HG02571 (cell line): ENCODE results near the gene ACKR2.

Source experiments
- ATAC-seq: cut with Tn5 transposase; IDR thresholded peaks from one replicate; pipeline ENCODE4 v1.9.1; 2021; ENCODE audit warnings: mild to moderate bottlenecking, moderate library complexity; ENCODE audit not compliant: unreplicated experiment

Gene ACKR2

DNA sequence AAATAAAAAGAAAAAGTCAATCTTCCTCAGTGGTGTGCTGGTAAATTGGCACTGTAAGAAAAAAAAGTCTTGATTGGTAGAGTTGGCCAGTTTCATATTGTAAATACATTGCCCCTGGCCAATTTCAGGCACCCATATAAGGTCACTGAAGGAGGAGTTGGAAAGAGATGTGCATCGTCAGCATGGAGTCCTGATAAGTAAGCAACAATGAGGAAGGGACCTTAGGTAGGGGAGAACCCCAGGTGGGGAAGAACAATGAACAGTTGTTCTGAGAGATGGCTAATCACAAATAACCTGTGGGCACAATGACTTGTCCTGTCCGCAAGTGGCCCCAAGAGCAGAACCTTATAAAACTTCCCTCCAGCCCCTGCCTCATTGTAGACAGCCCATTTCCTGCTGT lies 75.1 kb downstream of the ACKR2 start:
- no peak for ATAC-seq

DNA sequence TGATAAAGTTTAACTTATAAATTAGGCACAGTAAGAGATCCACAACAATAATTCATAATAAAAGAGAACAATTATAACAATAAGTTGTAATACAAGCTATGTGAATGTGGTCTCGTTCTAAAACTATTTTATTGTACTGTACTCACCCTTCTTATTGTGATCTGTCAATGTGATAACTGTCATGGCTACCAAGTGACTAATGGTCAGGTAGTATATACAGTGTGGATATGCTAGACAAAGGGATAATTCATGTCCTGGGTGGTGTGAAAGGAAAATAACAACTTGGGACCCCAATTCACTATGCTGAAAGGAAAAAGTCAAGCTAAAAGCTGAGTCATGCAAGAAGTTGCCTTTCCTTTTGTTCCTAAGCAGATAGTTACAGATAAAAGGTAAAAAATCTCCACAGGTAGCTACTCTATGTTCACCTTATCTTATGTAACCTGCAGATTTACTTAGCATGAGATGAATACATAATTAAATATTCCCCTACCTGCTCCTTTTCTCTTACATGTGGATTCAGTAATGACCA lies 77.1 kb downstream of the ACKR2 start:
- ATAC-seq = no peak

DNA sequence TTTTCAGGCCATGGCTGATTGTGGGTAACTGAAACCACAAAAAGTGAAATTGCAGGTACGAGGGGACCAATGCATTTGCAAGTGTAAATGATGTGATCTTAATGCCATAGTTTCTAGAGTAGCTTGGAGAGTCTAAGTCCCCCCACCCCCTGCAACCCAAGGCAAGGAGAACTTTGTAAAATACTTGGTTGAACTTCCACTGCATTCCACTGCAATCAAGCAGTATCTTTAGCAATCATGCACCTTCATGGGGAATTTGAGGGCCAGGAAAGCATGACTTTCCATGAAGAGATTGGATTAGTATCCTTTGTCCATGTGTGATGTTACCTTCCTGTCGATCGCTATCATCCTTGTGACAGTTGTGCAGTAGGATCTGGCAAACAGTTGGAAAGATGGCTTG lies 77.8 kb downstream of the ACKR2 start:
- no peak for ATAC-seq

DNA sequence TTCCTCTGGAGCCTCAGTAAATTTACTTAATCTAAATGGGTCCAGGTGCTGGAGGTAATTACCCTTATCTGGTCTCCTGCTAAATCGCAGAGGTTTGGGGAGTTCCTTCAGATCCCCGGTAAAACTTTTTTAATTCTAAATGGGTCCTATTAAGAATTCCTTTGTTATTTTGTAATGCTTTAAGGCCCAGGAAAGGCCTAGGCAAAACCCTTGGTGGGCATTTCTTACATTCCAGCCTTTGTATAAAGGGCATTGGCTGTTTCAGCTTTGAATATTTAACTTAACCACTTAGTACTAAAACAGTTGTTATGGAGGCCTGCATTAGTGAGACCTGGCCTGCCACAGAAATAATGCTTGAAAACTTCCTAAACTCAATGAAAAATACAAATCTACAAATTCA lies 81.8 kb downstream of the ACKR2 start:
- no peak for ATAC-seq

DNA sequence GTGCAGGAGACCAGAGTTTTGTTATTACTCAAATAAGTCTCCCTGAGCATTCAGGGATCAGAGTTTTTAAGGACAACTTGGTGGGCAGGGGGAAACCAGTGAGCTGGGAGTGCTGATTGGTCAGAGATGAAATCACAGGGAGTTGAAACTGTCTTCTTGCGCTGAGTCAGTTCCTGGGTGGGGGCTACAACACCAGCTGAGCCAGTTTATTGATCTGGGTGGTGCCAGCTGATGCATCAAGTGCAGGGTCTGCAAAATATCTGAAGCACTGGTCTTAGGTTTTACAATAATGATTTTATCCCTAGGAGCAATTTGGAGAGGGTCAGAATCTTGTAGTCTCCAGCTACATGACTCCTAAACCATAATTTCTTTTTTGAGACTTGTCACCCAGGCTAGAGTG lies 82.9 kb downstream of the ACKR2 start:
- ATAC-seq = no peak

DNA sequence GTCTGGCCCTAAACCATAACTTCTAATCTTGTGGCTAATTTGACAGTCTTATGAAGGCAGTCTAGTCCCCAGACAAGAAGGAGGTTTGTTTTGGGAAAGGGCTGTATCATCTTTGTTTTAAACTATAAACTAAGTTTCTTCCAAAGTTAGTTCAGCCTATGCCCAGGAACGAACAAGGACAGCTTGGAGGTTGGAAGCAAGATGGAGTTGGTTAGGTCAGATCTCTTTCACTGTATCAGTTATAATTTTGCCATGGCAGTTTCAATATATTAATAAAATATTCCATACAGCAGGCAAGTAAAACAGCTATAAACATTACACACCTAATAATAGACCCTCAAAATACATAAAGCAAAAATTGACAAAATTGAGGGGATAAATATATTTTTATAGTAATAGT lies 83.6 kb downstream of the ACKR2 start:
- no peak for ATAC-seq

DNA sequence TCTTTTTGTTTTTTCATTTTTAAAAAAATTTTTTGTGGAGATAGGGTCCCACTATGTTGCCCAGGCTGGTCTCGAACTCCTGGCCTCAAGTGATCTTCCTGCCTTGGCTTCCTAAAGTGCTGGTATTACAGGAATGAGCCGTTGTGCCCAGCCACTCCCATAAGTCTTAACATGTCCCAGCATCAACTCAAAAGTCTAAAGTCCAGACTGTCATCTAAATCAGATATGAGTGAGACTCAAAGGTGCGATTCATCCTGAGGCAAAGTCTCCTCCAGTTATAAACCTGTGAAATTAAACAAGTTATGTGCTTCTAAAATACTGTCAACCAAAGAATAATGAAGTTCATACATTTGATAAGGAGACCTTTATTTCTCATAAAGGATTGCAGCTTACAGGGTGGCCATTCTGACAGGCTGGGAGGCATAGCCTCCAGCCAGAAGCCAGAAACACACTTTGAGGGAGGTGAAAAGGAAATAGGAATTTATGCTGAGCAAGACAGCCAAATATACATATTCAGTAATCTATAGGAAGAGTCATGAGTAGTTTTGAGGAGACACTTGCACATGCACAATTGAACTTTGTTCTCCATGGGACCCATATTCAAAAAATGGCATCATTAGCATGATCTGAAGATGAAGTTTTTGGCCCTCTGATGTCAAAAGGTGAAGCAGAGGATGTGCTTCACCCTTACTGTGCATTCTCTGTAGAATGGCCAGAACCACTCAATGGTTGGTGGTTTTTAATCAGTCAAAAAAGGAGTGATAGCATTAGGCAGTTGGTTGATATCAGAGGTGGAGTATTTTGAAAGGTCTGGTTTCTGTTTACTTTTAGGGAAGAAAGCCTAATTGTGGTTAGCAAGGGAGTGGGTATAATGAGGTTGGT lies 85.7 kb downstream of the ACKR2 start:
- no peak for ATAC-seq

DNA sequence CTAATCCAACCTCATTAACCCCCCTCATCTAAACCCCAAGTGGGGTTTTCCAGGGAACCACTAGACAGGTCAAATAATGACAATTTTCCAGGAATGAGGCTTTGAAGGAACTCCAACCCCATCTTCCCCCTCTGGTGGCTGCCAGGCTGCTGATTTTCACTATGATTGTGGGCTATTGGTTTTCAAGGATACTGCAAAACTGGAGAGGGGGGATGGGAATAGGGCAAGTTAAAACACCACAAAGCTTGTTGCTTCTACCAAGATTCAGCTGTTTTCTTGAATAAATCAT lies 86.3 kb downstream of the ACKR2 start:
- no peak for ATAC-seq

DNA sequence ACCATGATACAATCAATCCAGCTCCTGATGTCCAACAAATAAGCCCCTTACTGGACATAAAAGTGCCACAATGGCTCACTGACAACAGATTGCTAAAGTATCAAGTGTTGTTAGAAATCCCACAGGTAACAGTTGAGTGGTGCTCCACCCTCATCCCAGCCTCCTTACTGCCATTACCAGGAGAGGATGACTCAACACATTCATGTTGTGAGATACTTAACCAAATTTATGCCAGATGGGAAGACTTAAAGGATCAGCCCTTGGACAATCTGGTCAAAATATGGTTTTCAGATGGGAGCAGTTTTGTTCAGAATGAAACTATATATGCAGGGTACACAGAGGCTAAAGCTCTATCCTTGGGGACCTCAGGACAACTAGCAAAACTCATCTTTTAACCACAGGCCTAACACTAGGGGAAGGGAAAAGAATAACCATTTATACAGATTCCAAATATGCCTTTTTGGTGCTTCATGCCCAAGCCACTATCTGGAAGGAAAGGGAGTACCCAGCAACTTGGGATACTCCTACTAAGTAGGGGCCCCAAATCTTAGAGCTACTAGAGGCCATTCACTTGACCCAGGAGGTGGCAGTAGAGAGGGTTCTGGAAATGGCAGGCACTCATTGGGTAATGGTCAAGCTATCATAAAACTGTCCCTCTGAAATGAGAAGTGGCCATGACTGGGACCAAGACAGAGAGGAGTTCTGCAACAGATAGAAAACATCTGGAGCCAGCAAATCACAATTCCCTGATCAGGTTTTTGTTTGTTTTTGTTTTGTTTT lies 89.8 kb downstream of the ACKR2 start:
- ATAC-seq = no peak

DNA sequence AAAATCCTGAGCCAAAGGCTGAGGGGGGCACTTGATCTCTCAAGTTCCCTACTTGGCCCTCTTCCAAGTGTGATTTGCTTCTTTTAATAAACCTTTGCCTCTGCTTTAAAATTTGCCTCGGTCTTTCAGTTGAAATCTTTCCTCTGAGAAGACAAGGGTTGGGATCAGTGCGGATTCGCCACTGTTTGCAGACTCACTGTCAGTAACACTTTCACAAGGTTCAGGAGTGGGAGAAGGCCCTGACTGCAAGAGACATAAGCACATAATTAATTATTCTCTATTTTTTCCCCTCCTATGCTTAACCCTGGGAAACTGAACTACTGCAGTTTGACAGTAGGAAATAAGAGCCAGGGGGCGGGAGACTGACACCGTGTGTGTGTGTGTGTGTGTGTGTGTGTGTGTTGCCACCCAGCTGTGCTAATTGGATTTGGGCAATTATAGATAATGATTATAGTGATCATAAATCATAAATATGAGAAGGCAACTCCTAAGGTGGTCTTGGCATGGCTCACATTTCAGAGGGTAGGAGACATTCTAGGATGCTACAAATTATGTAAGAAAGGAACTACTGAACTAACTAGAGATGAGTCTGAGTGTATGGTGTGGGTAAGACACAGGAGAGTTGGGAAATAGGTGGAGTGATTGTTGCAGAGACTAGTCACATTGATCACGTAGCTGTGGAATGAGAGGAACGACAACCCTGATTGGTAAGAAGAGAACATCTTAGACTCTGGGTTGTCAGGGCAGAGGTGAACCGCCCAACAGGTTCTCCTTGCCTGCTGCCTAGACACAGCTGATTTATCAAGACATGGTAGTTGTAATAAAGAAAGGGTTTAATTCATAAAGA lies 91.2 kb downstream of the ACKR2 start:
- ATAC-seq = no peak

DNA sequence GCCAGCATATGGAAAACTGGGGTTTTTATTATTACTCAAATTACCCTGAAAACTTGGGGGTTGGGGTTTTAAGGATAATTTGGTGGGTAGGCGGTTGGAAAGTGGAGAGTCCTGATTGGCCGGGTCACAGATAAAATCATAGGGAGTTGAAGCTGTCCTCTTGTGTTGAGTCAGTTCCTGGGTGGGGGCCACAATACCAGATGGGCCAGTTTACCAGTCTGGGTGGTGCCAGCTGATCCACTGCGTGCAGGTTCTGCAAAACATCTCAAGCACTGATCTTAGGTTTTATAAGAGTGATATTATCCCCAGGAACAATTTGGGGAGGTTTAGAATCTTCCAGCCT lies 91.8 kb downstream of the ACKR2 start:
- ATAC-seq = no peak

DNA sequence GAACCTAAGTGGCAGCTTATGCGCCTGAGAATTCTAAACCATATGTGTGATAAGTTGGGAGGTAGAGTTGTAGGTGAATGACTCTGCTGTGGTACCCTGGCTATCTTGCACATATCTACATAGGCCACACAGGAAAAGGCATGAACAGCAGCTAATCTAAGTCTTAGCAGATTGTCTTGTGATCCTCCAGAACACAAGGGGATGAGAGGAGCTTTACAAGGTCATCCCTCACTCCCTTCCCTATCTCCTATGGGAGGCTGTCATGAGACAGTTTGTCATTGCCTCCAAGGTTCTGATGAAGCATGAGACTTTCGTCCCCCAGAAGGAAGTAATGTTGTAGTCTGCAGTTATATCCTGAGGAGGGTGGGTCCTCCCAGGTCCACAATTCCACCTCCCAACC lies 93.0 kb downstream of the ACKR2 start:
- ATAC-seq = no peak

DNA sequence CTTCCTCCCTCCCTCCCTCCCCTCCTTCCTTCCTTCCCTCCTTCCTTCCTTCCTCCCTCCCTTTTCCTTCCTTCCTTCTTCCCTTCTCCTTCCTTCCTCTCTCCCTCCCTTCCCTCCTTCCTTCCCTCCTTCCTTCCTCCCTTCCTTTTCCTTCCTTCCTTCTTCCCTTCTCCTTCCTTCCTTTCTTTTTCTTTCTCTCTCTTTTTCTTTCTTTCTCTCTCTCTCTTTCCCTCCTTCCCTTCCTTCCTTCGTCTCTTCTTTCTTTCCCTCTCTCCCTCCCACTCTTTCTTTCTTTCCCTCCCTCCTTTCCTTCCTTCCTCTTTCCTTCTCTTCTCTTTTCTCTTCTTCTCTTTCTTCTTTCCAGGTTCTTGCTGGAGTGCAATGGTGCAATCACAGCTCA lies 94.8 kb downstream of the ACKR2 start:
- no peak for ATAC-seq

DNA sequence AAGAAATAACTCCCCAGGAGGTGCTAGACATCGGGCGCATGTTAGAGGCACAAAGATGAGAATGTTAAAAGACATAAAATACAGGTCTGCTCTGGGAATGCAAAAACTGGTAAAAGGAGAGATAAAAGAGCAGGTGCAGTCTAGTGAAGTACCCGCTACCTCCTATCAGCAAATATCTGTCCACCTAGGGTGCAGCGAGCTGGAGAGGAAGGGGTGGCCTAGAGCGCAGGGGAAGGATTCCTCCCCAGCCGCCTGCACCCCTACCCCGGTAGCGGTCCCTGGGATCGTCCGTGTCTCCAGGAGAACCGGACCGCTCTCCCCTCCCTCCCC lies 96.5 kb downstream of the ACKR2 start:
- no peak for ATAC-seq

DNA sequence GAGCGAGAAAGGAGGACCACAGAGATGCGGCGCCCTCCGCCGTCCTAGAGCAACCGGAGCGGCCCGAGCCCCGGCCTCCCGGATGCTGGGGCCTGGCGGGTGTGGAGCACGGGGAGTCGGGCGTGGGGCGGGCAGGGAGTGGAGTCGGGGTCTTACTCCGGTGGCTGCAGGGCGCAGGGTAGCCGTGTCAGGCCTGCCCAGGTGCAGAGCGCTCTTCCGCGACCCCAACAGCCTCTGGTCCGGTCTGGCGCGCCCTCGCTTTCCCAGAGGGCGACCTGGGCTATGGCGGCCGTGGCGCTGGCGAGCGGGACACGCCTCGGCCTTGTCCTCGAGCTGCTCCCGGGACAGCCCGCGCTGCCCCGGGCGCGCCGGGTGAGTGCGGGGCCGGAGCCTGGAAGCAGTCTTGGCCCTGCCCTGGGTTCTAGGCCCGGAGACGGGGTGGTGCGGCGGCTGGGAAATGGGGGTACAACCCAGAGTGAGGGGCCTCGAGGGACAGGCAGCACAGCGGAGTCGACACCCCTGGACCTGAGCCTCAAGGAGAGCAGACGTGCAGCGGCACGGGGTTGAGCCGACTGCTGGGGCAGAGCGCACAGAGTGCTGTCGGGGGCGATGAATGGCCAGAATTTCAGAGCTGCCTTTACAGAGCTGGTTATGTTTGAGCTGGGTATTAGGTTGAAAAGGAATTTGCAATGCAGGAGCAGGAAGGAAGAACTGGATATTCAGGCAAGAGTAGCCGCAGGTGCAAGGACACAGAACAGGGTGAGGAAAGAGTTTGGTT lies 97.0 kb downstream of the ACKR2 start, which contains the start of gene ZNF662:
Gene ZNF662, plus strand, starts transcription at position 73 of the 778 bp plus-strand sequence. CDS start 1,973 bp downstream, outside the sequence.
- ATAC-seq = no peak

DNA sequence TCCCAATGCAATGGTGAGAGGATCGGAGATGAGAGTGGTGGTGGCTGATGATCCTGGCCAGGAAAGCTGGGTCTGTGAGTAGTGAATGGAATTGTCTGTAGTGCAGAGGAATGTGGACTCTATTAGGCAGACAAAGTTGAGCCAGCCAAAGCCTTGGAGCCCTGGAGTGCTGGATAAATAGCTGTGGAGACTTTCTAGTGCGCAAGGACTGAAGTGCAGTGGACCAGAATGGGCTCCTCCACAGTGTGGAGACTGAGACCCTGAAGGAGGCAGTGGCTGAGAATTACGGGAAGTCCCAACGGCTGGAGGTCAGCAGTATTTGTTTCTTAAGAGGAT lies 97.6 kb downstream of the ACKR2 start:
- no peak for ATAC-seq

DNA sequence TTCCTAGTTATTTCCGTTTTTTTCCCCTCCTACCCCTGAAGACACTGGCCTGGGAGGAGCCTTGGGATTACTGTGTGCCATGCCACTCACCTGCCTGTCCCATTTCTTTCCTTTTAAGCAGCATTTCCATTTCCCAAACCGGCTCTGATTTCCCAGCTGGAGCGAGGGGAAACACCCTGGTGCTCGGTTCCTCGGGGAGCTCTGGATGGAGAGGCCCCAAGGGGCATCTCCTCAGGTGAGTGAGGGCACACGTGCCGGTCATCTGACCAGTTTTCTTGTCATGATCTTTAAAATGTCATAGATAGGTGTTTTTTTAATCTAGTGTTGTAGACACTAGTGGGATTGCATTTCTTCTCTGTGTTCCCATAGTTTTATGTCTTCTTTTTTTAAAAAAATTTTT lies 99.4 kb downstream of the ACKR2 start:
- no peak for ATAC-seq

DNA sequence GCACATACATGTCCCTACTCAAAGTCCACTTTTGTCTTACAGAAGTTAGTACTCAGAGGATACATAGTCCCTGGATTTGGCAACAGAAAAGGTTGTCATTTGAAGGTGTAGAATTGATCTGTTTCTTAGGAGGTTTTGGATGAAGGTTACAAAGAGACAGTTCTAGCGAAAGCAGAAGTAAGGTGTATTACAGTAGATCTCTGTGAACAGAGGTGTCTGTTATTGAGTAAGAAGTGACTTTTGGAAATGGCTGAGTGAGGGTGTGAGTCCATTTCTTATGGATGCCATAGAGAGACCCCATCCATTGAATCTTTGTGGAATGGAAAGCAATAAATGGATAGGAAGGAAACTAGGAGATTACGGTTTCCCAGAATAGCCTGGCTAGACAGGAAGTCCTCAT lies 102.3 kb downstream of the ACKR2 start:
- no peak for ATAC-seq

DNA sequence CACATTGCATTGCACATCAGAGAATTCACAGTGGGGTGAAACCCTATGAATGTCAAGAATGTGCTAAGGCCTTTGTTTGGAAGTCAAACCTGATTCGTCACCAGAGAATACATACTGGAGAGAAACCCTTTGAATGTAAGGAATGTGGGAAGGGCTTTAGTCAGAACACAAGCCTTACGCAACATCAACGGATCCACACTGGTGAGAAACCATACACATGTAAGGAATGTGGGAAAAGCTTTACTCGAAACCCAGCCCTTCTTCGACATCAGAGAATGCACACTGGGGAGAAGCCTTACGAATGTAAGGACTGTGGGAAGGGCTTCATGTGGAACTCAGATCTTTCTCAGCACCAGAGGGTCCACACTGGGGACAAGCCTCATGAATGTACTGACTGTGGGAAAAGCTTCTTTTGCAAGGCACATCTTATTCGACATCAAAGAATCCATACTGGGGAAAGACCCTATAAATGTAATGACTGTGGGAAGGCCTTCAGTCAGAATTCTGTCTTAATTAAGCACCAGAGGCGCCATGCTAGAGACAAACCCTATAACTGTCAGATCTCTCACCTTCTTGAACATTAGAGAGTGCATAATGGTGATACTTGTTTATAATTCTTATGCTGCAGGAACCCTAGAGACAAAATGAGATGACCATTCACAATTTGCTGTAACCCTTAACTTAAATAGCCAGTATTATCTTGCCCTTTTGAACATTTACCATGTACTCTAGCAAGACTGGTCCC lies 105.7 kb downstream of the ACKR2 start:
- ATAC-seq = no peak
